Transverse colon (tissue), 4 donors: ENCODE measurements around the gene PSMA5. TPM values are rescaled to one million over a fixed set of nuclear protein-coding genes. Genes with fewer than 3 reads are reported as not detected.

ENCODE experiments used
- DNase-seq: peaks from one replicate; pipeline ENCODE4 v3.0.0-alpha.2; 2019
- H3K27ac ChIP-seq, 4 donors: fragments of 200-600 bp; sonication (generic); 2 replicates each; pipeline ENCODE4 v1.5.1; 2016 to 2018; ENCODE audit warnings: inconsistent platforms in 4 of 4
- H3K27me3 ChIP-seq: fragments of 200-600 bp; sonication (generic); 2 replicates; pipeline ENCODE4 v1.5.1; 2017; ENCODE audit warnings: inconsistent platforms
- H3K36me3 ChIP-seq, 4 donors: fragments of 200-600 bp; sonication (generic); 2 replicates each; pipeline ENCODE4 v1.5.1; 2017 to 2019; ENCODE audit warnings: inconsistent platforms in 4 of 4
- H3K4me1 ChIP-seq, 4 donors: fragments of 200-600 bp; sonication (generic); 2 replicates each; pipeline ENCODE4 v1.5.1; 2017 to 2020; ENCODE audit warnings: inconsistent platforms in 4 of 4
- H3K4me3 ChIP-seq, 4 donors: fragments of 200-600 bp; sonication (generic); 1 replicate in 1 of 4; 2 replicates in 3 of 4; pipeline versions ENCODE4 v1.5.1 to v1.6.1; 2017 to 2019; ENCODE audit warnings: inconsistent platforms in 4 of 4
- H3K9me3 ChIP-seq, 2 donors: fragments of 200-600 bp; sonication (generic); 2 replicates each; pipeline ENCODE4 v1.5.1; 2017 to 2019; ENCODE audit warnings: inconsistent platforms in 2 of 2
- EP300 ChIP-seq: sonication (generic); formaldehyde crosslinking; IDR thresholded peaks from one replicate; pipeline ENCODE4 v1.6.1; 2017; ENCODE audit warnings: antibody characterized with exemption, low read depth
- POLR2A ChIP-seq: fragments of 450-650 bp; IDR thresholded peaks from one replicate; pipeline ENCODE4 v1.6.1; 2016; ENCODE audit warnings: antibody characterized with exemption, mild to moderate bottlenecking, moderate library complexity
- POLR2AphosphoS5 ChIP-seq, 3 donors: sonication (generic); formaldehyde crosslinking; IDR thresholded peaks; one replicate each; pipeline ENCODE4 v1.6.1; 2016; ENCODE audit warnings: antibody characterized with exemption in 3 of 3
- WGBS, 2 donors: methylation state at CpG; one replicate each; pipeline ENCODE4 v1.1.5; 2018; ENCODE audit warnings: low coverage in 1 of 2; 5-methylcytosine and 5-hydroxymethylcytosine counted together
- in situ Hi-C, 4 donors: fragments of 200-750 bp; cut with MboI; loops; one replicate each; pipeline versions ENCODE4 v1.15.0 to v1.15.1; 2017; ENCODE audit warnings: low sequenced_read_pairs in 3 of 4, low pct_ligation_motif_present in 1 of 4, low pct_unique_long_range_greater_than_20kb in 1 of 4
- intact Hi-C: fragments of 100-400 bp; cut with DNase I; formaldehyde crosslinking; loops from one replicate; pipeline ENCODE4 v1.15.1; 2023; ENCODE audit warnings: low total_unique reads
- total RNA-seq, 4 donors: library from RNA; depleted of rRNA; stranded (reverse); fragments of >200 nt; gene quantifications; one replicate each; pipeline ENCODE4 v1.1.0, GENCODE V29; 2016
- TF ChIP-seq, protein P1 (sequence below), 5 experiments: fragments of 200-600 bp in 3 of 5; fragments of 450-650 bp in 2 of 5; sonication (generic) in 3 of 5; IDR thresholded peaks; 1 replicate in 2 of 5; 2 replicates in 3 of 5; pipeline ENCODE4 v1.5.1; 2016 to 2017; ENCODE audit warnings: antibody characterized with exemption in 5 of 5, inconsistent platforms in 3 of 5, mild to moderate bottlenecking in 2 of 5, moderate library complexity in 1 of 5

PSMA5 gene
- total RNA-seq, 4 donors from 2014 or later: 28.4 to 41.8 (median 33.3) TPM

DNA sequence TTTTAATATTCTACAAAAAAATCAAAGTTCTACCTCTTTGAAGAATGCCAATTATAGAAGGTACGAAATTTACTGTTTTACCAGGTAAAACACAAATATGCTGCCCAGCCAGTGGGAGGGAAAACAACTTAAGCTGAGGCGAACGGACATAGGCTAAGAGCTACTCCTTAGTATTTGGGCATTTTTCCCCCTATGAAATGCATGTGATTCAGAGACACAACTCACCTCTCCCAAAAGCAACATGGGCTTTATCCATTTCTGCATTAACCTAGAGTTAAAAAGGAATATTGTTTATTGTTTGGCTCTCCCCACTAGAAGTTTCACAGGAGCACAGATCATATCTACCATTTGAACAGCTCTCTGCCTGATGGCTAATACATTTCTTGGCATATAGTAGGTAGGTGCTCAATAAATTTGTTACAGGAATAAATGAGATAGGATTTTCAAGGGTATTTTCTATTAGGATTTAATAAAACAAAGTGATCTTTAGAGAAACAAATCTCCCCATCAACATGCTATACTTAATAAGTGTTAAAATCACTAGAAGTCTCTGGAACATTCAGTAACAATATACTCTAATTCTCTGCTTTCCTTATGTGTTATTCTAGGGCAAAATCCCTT lies 26.1 kb downstream of the PSMA5 start:
- no peak for DNase-seq
- no peak overlapping the region for H3K27ac ChIP-seq
- WGBS, 2 donors: 88 to 95% methylated on average over 3 of the region's 3 CpGs
- peaks cover 0 to 19% (median 2%) of the 10 kb centered on the region in 4 donors for H3K36me3 ChIP-seq
- in situ Hi-C loops (loop anchor here (5.0 to 25.0 kb wide), 3 partner anchors 113 to 138 kb away; partner anchors contain the start of gene PSRC1 (in 1 of the 4)), intact Hi-C loops (loop anchor here (5.0 to 10.0 kb wide), 2 partner anchors 45 to 133 kb away; no protein-coding TSS in a partner anchor)
- peaks cover 0 to 30% (median 24%) of the 10 kb centered on the region in 4 donors for H3K4me1 ChIP-seq
- H3K27me3 ChIP-seq: no peaks in the 10 kb centered on the region
- H3K4me3 ChIP-seq: no peak overlapping the region
- TF ChIP-seq POLR2AphosphoS5 (IDR thresholded peaks at IDR 0.05) (no peak), EP300 (no peak), POLR2A (no peak)
- TF ChIP-seq, protein P1, sequence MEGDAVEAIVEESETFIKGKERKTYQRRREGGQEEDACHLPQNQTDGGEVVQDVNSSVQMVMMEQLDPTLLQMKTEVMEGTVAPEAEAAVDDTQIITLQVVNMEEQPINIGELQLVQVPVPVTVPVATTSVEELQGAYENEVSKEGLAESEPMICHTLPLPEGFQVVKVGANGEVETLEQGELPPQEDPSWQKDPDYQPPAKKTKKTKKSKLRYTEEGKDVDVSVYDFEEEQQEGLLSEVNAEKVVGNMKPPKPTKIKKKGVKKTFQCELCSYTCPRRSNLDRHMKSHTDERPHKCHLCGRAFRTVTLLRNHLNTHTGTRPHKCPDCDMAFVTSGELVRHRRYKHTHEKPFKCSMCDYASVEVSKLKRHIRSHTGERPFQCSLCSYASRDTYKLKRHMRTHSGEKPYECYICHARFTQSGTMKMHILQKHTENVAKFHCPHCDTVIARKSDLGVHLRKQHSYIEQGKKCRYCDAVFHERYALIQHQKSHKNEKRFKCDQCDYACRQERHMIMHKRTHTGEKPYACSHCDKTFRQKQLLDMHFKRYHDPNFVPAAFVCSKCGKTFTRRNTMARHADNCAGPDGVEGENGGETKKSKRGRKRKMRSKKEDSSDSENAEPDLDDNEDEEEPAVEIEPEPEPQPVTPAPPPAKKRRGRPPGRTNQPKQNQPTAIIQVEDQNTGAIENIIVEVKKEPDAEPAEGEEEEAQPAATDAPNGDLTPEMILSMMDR (IDR thresholded peaks at IDR 0.05): no peak
- no peaks in the 10 kb centered on the region for H3K9me3 ChIP-seq

DNA sequence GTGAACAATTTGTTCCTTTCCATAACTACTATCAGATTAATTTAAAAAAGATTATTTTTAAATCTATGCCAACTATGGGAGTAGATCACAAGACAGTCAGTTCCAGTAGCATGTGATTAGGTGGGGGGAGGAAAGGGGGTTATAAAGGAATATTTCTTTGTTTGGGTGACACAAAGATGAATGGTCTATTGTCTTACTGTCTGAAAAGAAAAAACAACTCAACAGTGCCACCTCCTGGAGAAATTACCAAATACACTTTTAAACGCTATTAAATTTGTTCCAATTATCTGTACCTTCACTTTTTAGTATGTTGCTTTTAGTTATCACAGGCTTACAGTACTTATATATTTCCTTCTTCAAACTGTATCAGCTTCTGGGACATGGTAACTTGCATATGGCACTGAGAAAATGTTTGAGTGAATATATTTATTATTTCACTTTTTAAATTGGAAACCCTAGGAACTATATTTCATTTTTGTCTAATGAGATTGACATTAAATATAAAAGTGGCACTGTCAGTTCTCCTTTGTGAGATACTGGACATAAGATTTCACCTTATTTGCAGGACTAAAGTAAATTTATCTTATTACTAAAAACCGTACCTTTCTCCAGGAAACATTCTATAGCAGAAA lies 26.8 kb downstream of the PSMA5 start:
- Histone ChIP-seq H3K4me3 (no peak overlapping the region), H3K9me3 (no peaks in the 10 kb centered on the region), H3K27me3 (no peaks in the 10 kb centered on the region), H3K4me1 (peaks cover 3 to 37% (median 28%) of the 10 kb centered on the region in 4 donors), H3K27ac (peak overlapping the region in 1 of 4 donors; percentile 85), H3K36me3 (peaks cover 0 to 14% (median 2%) of the 10 kb centered on the region in 4 donors)
- in situ Hi-C loops: no loop called here
- DNase-seq: no peak
- 29 to 39% methylated on average over 2 of the region's 2 CpGs for WGBS, 2 donors
- TF ChIP-seq POLR2A: no peak
- TF ChIP-seq, protein P1 (IDR thresholded peaks at IDR 0.05): peak; percentile 55 to 90 (median 67)
- TF ChIP-seq POLR2AphosphoS5 (IDR thresholded peaks at IDR 0.05): no peak
- TF ChIP-seq EP300: no peak
- intact Hi-C loops: loop anchor here (5.0 kb wide), 1 partner anchor 117 kb away; the partner anchor contains the start of gene PSRC1

DNA sequence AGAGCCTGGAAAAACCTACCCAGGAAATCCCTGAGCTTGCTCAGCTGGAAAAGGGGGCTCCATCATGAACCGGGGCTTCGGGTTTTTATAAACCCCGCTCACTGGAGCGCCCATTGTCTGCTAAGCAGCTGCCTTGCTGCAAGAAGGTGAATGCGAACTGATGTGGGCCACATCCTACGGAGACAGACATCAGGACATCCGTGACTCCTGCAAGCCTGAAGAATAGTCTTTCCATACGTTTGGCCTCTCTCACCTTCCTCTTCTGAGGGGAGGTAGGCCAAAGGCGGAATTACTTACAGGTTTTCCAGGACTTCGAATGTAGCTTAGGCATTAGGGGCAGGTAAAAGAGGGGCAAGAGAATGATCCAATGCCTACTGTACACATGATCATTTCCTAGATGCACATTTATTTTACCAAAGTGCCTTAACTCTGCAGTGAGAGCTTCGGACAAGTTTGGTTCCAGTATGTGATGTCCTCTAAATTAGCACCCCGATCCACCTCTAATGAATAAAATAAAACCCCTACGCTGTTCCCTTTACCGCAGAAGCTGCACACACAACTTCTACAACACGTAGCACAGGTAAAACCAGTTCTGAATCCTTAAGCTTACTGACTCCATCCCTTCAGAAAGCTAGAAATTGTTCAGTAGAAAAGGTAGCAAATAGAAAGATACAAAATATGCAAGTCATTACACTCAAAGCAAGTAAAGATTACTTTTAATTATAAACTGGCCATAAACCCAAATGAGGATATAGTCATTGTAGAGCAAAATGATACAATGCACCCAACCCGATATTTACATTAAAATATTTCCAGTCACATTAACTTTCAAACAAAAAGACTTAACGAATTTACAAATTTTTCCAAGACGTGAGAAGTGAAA lies 27.7 kb downstream of the PSMA5 start:
- TF ChIP-seq POLR2AphosphoS5 (IDR thresholded peaks at IDR 0.05) (no peak), EP300 (no peak), POLR2A (no peak)
- TF ChIP-seq, protein P1 (IDR thresholded peaks at IDR 0.05): no peak
- in situ Hi-C loops: no loop called here
- Histone ChIP-seq H3K36me3 (peaks cover 0 to 6% (median 2%) of the 10 kb centered on the region in 4 donors), H3K27ac (peak overlapping the region; percentile 85 to 89 (median 86)), H3K4me3 (peak overlapping the region; percentile 29 to 82 (median 74)), H3K4me1 (peaks cover 10 to 46% (median 36%) of the 10 kb centered on the region in 4 donors), H3K27me3 (no peaks in the 10 kb centered on the region), H3K9me3 (no peaks in the 10 kb centered on the region)
- intact Hi-C loops: loop anchor here (5.0 kb wide), 1 partner anchor 116 kb away; the partner anchor contains the start of gene PSRC1
- no peak for DNase-seq
- WGBS, 2 donors: 35 to 57% methylated on average over 15 to 18 of the region's 18 CpGs
